ENCODE measurements around the gene ANO6.

DNA sequence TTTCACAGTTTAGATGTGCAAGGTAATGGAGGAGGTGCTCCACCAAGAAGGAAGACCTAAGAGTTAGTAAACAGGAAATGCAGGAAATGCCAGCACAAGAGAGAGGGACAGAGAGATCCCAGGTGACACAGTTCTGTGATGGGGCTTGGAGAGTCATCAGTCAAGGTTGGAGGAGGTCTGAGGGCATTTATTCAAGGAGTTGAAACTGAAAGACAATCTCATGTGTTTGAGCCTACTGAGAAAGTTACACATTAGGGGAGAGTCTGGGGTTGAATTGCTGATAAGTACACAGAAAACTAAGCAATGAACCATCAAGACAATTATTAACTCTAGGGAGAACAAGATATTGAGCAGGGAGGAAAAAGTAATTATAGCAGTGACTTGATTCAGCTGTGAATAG lies 138.5 kb downstream of the ANO6 start:
- TF ChIP-seq CTCF (IDR thresholded peaks at IDR 0.05) (no peak), EZH2phosphoT487 (IDR thresholded peaks at IDR 0.05) (no peak)

Data from neural progenitor cell (in vitro differentiated cells).